ENCODE data around the gene ABI1.

DNA sequence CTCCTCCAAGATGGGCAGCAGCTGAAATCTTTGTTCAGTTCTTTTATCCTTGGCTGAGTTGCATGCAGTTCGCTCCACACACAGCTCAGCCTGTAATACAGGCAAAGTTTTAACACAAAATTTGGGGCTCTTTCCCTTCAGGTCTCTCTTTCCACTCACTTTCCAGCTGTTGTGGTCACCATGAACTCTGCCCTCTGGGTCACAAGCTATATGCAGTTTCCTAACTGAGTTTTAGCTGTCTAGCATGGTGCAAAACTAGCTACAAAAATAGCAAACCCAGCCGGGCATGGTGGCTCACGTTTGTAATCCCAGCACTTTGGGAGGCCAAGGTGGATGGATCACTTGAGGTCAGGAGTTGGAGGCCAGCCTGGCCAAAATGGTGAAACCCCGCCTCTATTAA lies 53.2 kb downstream of the ABI1 start:
- TF ChIP-seq, protein P1, sequence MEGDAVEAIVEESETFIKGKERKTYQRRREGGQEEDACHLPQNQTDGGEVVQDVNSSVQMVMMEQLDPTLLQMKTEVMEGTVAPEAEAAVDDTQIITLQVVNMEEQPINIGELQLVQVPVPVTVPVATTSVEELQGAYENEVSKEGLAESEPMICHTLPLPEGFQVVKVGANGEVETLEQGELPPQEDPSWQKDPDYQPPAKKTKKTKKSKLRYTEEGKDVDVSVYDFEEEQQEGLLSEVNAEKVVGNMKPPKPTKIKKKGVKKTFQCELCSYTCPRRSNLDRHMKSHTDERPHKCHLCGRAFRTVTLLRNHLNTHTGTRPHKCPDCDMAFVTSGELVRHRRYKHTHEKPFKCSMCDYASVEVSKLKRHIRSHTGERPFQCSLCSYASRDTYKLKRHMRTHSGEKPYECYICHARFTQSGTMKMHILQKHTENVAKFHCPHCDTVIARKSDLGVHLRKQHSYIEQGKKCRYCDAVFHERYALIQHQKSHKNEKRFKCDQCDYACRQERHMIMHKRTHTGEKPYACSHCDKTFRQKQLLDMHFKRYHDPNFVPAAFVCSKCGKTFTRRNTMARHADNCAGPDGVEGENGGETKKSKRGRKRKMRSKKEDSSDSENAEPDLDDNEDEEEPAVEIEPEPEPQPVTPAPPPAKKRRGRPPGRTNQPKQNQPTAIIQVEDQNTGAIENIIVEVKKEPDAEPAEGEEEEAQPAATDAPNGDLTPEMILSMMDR (IDR thresholded peaks at IDR 0.05) = no peak
- TF ChIP-seq EZH2 (IDR thresholded peaks at IDR 0.05) (no peak), EZH2phosphoT487 (IDR thresholded peaks at IDR 0.05) (no peak)
